Mucosa of descending colon (tissue), 3 donors: ENCODE data around the gene SARM1. TPM values are rescaled to one million over a fixed set of nuclear protein-coding genes. Genes with fewer than 3 reads are reported as not detected.

Experiments
- ATAC-seq: fragments of 200-7000 bp; cut with Tn5 transposase; one replicate; pipeline ENCODE4 v1.9.1; 2020; ENCODE audit warnings: mild to moderate bottlenecking, moderate library complexity
- DNase-seq, 3 donors: peaks; one replicate each; pipeline ENCODE4 v3.0.0-alpha.2; 2020
- H3K36me3 ChIP-seq: fragments of 200-600 bp; one replicate; pipeline ENCODE4 v1.8.0; 2021; ENCODE audit warnings: low read depth, mild to moderate bottlenecking
- H3K4me1 ChIP-seq: fragments of 200-600 bp; one replicate; pipeline ENCODE4 v1.8.0; 2021; ENCODE audit warnings: low read depth, mild to moderate bottlenecking
- H3K4me3 ChIP-seq: fragments of 200-600 bp; one replicate; pipeline ENCODE4 v1.8.0; 2021; ENCODE audit warnings: mild to moderate bottlenecking
- H3K9me3 ChIP-seq: fragments of 200-600 bp; one replicate; pipeline ENCODE4 v1.8.0; 2021; ENCODE audit warnings: mild to moderate bottlenecking
- CTCF ChIP-seq: fragments of 200-600 bp; IDR thresholded peaks from one replicate; pipeline ENCODE4 v1.8.0; 2022; ENCODE audit warnings: antibody characterized with exemption, mild to moderate bottlenecking
- intact Hi-C, 2 donors: fragments of 100-400 bp; cut with DNase I in 1 of 2; cut with micrococcal nuclease in 1 of 2; formaldehyde crosslinking; loops; one replicate each; pipeline versions ENCODE4 v1.11.0 to v1.11.1; 2022; cut with DNase I, micrococcal nuclease
- total RNA-seq, 3 donors: library from RNA; stranded (reverse); fragmentation: NEBNext Ultra II Directional in 2 of 3; extraction: Animal tissue kit (Norgen Biotek cat#: 25700) in 2 of 3; gene quantifications; one replicate each; pipeline versions ENCODE4 v1.2.1 to v1.2.4, GENCODE V29; 2021 to 2023
- donor health status: DM: no; HTN: no; CAD: no; lungs with moderate emphysema.
- donor health status: DM: no; HTN: no; CAD: no.
- donor health status: DM: no; HTN: yes; CAD: no.

Gene SARM1
- total RNA-seq, 3 donors from 2014 or later = 12.8 to 16.4 (median 15.0) TPM

GRCh38 chr17:28357061-28357900 lies 14.2 kb upstream of the SARM1 start, which contains the start of gene POLDIP2:
TSS of gene POLDIP2 (minus strand) at chr17:28357527. CDS start at chr17:28357448, 79 bp downstream.
- intact Hi-C loops = no loop called here
- peaks cover 17% of the 10 kb centered on the region for H3K4me1 ChIP-seq
- H3K9me3 ChIP-seq = no peaks in the 10 kb centered on the region
- no peak for TF ChIP-seq CTCF
- H3K36me3 ChIP-seq = peaks cover 11% of the 10 kb centered on the region
- DNase-seq (peak; percentile 94 to 97 (median 97)), ATAC-seq (peak; percentile 100)
- peak within 1 kb of the TSS; percentile 72 for H3K4me3 ChIP-seq

GRCh38 chr17:28357901-28358197 lies 13.6 kb upstream of the SARM1 start:
- no peaks in the 10 kb centered on the region for H3K9me3 ChIP-seq
- ATAC-seq (no peak), DNase-seq (no peak)
- H3K4me1 ChIP-seq = peaks cover 17% of the 10 kb centered on the region
- intact Hi-C loops = no loop called here
- peak overlapping the region; percentile 72 for H3K4me3 ChIP-seq
- peaks cover 11% of the 10 kb centered on the region for H3K36me3 ChIP-seq
- TF ChIP-seq CTCF = no peak

GRCh38 chr17:28363186-28363585 lies 8.3 kb upstream of the SARM1 start:
- no peak for TF ChIP-seq CTCF
- intact Hi-C loops = no loop called here
- no peaks in the 10 kb centered on the region for H3K9me3 ChIP-seq
- DNase-seq = no peak
- ATAC-seq = no peak
- peaks cover 11% of the 10 kb centered on the region for H3K36me3 ChIP-seq
- no peak overlapping the region for H3K4me3 ChIP-seq
- H3K4me1 ChIP-seq = peaks cover 6% of the 10 kb centered on the region

GRCh38 chr17:28363776-28364650 lies 7.5 kb upstream of the SARM1 start:
- intact Hi-C loops = no loop called here
- Histone ChIP-seq H3K4me3 (no peak overlapping the region), H3K9me3 (no peaks in the 10 kb centered on the region), H3K36me3 (peaks cover 11% of the 10 kb centered on the region), H3K4me1 (no peaks in the 10 kb centered on the region)
- no peak for DNase-seq
- no peak for ATAC-seq
- TF ChIP-seq CTCF = no peak

- intact Hi-C loops = no loop called here
- H3K9me3 ChIP-seq = no peaks in the 10 kb centered on the region
- H3K4me1 ChIP-seq = no peaks in the 10 kb centered on the region
- ATAC-seq = no peak
- TF ChIP-seq CTCF = no peak
- DNase-seq = no peak
- H3K36me3 ChIP-seq = peaks cover 11% of the 10 kb centered on the region
- H3K4me3 ChIP-seq = no peak within 1 kb of the TSS
Observed at GRCh38 chr17:28364665-28365363, 6.7 kb upstream of the SARM1 start, which contains the start of gene SEBOX. TSS of gene SEBOX (minus strand) at chr17:28365199. CDS start at chr17:28365151, 48 bp downstream.
